Astrocyte (in vitro differentiated cells and primary cell): Measurements from ENCODE around the gene IL21R.

Experiments
- CTCF ChIP-seq: IDR thresholded peaks from 2 replicates; pipeline ENCODE4 v1.5.1; 2011; ENCODE audit warnings: low read depth, mild to moderate bottlenecking, inconsistent platforms, low read length, moderate library complexity; ENCODE audit not compliant: insufficient read depth
- EZH2 ChIP-seq: IDR thresholded peaks from 2 replicates; pipeline ENCODE4 v1.6.1; 2012; ENCODE audit warnings: mild to moderate bottlenecking, low read length, inconsistent platforms; ENCODE audit not compliant: insufficient read depth

- TF ChIP-seq CTCF: no peak
- no peak for TF ChIP-seq EZH2
Measured at GRCh38 chr16:27353853-27354252, 48.1 kb upstream of the IL21R start.
